ENCODE results near the gene ABHD15.

- no peak for TF ChIP-seq CTCF (IDR thresholded peaks at IDR 0.05)
- no peak for TF ChIP-seq POLR2A (IDR thresholded peaks at IDR 0.05)
Observed at GRCh38 chr17:29614349-29615047, 47.7 kb upstream of the ABHD15 start.

Measured in right lobe of liver (tissue), 4 donors.